H9 (cell line): ENCODE measurements around the gene ACAD8. TPM values are rescaled to one million over a fixed set of nuclear protein-coding genes. Genes with fewer than 3 reads are reported as not detected.
A peak's percentile ranks its signal among the peaks of the same experiment; 100 is the strongest.

Experiments
- DNase-seq: peaks from one replicate; pipeline ENCODE4 v3.0.0-alpha.2; 2017
- H2AFZ ChIP-seq: one replicate; pipeline ENCODE4 v1.6.1; 2013; ENCODE audit warnings: mild to moderate bottlenecking, low read length, control low read depth, moderate library complexity
- H2AK5ac ChIP-seq: 2 replicates; pipeline ENCODE4 v1.6.1; 2013; ENCODE audit warnings: low read length, control low read depth, mixed read lengths; ENCODE audit not compliant: insufficient read length
- H2BK120ac ChIP-seq: one replicate; pipeline ENCODE4 v1.6.1; 2013; ENCODE audit warnings: low read depth, mild to moderate bottlenecking, low read length, control low read depth, inconsistent platforms; ENCODE audit not compliant: poor library complexity, severe bottlenecking
- H2BK12ac ChIP-seq: 2 replicates; pipeline ENCODE4 v1.6.1; 2013; ENCODE audit warnings: low read length, control low read depth, mixed read lengths, low read depth; ENCODE audit not compliant: insufficient read length
- H2BK15ac ChIP-seq: 2 replicates; pipeline ENCODE4 v1.6.1; 2013; ENCODE audit warnings: low read depth, low read length, control low read depth
- H2BK20ac ChIP-seq: one replicate; pipeline ENCODE4 v1.6.1; 2013; ENCODE audit warnings: low read depth, mild to moderate bottlenecking, low read length, control low read depth, inconsistent platforms; ENCODE audit not compliant: poor library complexity, severe bottlenecking
- H2BK5ac ChIP-seq: 2 replicates; pipeline ENCODE4 v1.6.1; 2013; ENCODE audit warnings: low read length, control low read depth, mixed read lengths; ENCODE audit not compliant: insufficient read length
- H3K14ac ChIP-seq: 2 replicates; pipeline ENCODE4 v1.6.1; 2013; ENCODE audit warnings: low read length, control low read depth; ENCODE audit not compliant: insufficient read depth
- H3K18ac ChIP-seq: 2 replicates; pipeline ENCODE4 v1.6.1; 2013; ENCODE audit warnings: low read depth, mild to moderate bottlenecking, mixed read lengths, low read length, control low read depth; ENCODE audit not compliant: insufficient read length
- H3K23ac ChIP-seq: 2 replicates; pipeline ENCODE4 v1.6.1; 2013; ENCODE audit warnings: low read length, control low read depth, mixed read lengths, low read depth; ENCODE audit not compliant: insufficient read length
- H3K23me2 ChIP-seq: 2 replicates; pipeline ENCODE4 v1.6.1; 2013; ENCODE audit warnings: low read depth, mild to moderate bottlenecking, mixed read lengths, low read length, control low read depth; ENCODE audit not compliant: insufficient read length, poor library complexity, severe bottlenecking
- H3K27ac ChIP-seq: 2 replicates; pipeline ENCODE4 v1.5.1; 2013; ENCODE audit warnings: low read length, control low read depth, mixed read lengths, low read depth; ENCODE audit not compliant: insufficient read length
- H3K27me3 ChIP-seq: 2 replicates; pipeline ENCODE4 v1.6.1; 2013; ENCODE audit warnings: low read length, control low read depth, inconsistent platforms; ENCODE audit not compliant: insufficient read depth
- H3K4ac ChIP-seq: 2 replicates; pipeline ENCODE4 v1.6.1; 2013; ENCODE audit warnings: low read depth, mild to moderate bottlenecking, control low read depth, inconsistent platforms, low read length, moderate library complexity
- H3K4me1 ChIP-seq: 2 replicates; pipeline ENCODE4 v1.6.1; 2013; ENCODE audit warnings: low read length, control low read depth, inconsistent platforms; ENCODE audit not compliant: insufficient read depth
- H3K4me2 ChIP-seq: 2 replicates; pipeline ENCODE4 v1.6.1; 2013; ENCODE audit warnings: low read length, control low read depth, mixed read lengths; ENCODE audit not compliant: insufficient read length, insufficient read depth
- H3K56ac ChIP-seq: 2 replicates; pipeline ENCODE4 v1.6.1; 2013; ENCODE audit warnings: low read depth, mild to moderate bottlenecking, mixed read lengths, low read length, control low read depth; ENCODE audit not compliant: insufficient read length
- H3K79me1 ChIP-seq: 2 replicates; pipeline ENCODE4 v1.6.1; 2013; ENCODE audit warnings: low read depth, mild to moderate bottlenecking, moderate library complexity, low read length, control low read depth, inconsistent platforms; ENCODE audit not compliant: insufficient read depth, poor library complexity, severe bottlenecking
- H3K79me2 ChIP-seq: 2 replicates; pipeline ENCODE4 v1.6.1; 2013; ENCODE audit warnings: low read length, control low read depth, inconsistent platforms; ENCODE audit not compliant: insufficient read depth
- H3K9ac ChIP-seq: 2 replicates; pipeline ENCODE4 v1.6.1; 2013; ENCODE audit warnings: low read length, control low read depth, mixed read lengths; ENCODE audit not compliant: insufficient read length; ENCODE audit errors: extremely low read depth
- H3K9me3 ChIP-seq: one replicate; pipeline ENCODE4 v1.6.1; 2013; ENCODE audit warnings: low read depth, low read length, inconsistent platforms; ENCODE audit not compliant: control insufficient read depth
- H3T11ph ChIP-seq: one replicate; pipeline ENCODE4 v1.6.1; 2013; ENCODE audit warnings: mild to moderate bottlenecking, low read length, control low read depth, inconsistent platforms
- H4K20me1 ChIP-seq: one replicate; pipeline ENCODE4 v1.6.1; 2013; ENCODE audit not compliant: control insufficient read depth, insufficient read length, insufficient read depth
- H4K5ac ChIP-seq: 2 replicates; pipeline ENCODE4 v1.6.1; 2013; ENCODE audit warnings: low read depth, mild to moderate bottlenecking, mixed read lengths, low read length, control low read depth; ENCODE audit not compliant: insufficient read length
- H4K8ac ChIP-seq: replicated peaks from 2 replicates; pipeline ENCODE4 v1.6.1; 2013; ENCODE audit warnings: low read length, control low read depth, mixed read lengths, low read depth; ENCODE audit not compliant: insufficient read length
- H4K91ac ChIP-seq: 2 replicates; pipeline ENCODE4 v1.6.1; 2013; ENCODE audit warnings: low read depth, mild to moderate bottlenecking, moderate library complexity, mixed read lengths, low read length, control low read depth; ENCODE audit not compliant: insufficient read length
- H3K27ac Mint-ChIP-seq, 3 experiments: 2 replicates in 2 of 3; 3 replicates in 1 of 3; pipeline ENCODE4 v1.8.0; 2020 to 2021; ENCODE audit warnings: mixed read lengths in 3 of 3, mild to moderate bottlenecking in 1 of 3, moderate library complexity in 1 of 3
- H3K27me3 Mint-ChIP-seq: 2 replicates; pipeline ENCODE4 v1.8.0; 2021; ENCODE audit warnings: low read depth, mild to moderate bottlenecking, moderate library complexity, mixed read lengths
- H3K36me3 Mint-ChIP-seq, 3 experiments: 2 replicates in 2 of 3; 3 replicates in 1 of 3; pipeline ENCODE4 v1.8.0; 2020 to 2021; ENCODE audit warnings: low read depth in 3 of 3, mixed read lengths in 3 of 3; ENCODE audit not compliant: insufficient read depth in 1 of 3
- H3K4me1 Mint-ChIP-seq, 2 experiments: 2 replicates each; pipeline ENCODE4 v1.8.0; 2020; ENCODE audit warnings: mixed read lengths in 2 of 2
- H3K4me3 Mint-ChIP-seq, 2 experiments: 2 replicates in 1 of 2; 3 replicates in 1 of 2; pipeline ENCODE4 v1.8.0; 2020 to 2021; ENCODE audit warnings: mild to moderate bottlenecking in 2 of 2, mixed read lengths in 2 of 2, moderate library complexity in 1 of 2
- H3K9me3 Mint-ChIP-seq, 2 experiments: 2 replicates in 1 of 2; 3 replicates in 1 of 2; pipeline ENCODE4 v1.8.0; 2020; ENCODE audit warnings: mild to moderate bottlenecking in 2 of 2, mixed read lengths in 2 of 2, moderate library complexity in 1 of 2
- WGBS: extraction: QIAGEN DNeasy Blood & Tissue Kit; methylation state at CpG from one replicate; pipeline ENCODE4 v1.1.7; 2013; ENCODE audit warnings: missing lambda C conversion rate, low lambda C conversion rate, mixed read lengths; ENCODE audit not compliant: insufficient read length; ENCODE audit errors: extremely low coverage; 5-methylcytosine and 5-hydroxymethylcytosine counted together
- total RNA-seq: library from RNA; stranded (reverse); gene quantifications from 2 replicates; pipeline ENCODE4 v1.2.1, GENCODE V29; 2021
- TF ChIP-seq, protein P1 (sequence below): fragments of 200-600 bp; sonication (generic); conservative IDR thresholded peaks from 3 replicates; pipeline ENCODE4 v1.8.0; 2021; ENCODE audit warnings: antibody characterized with exemption, mild to moderate bottlenecking

ACAD8 gene
- total RNA-seq, 1 experiment from 2014 or later, result 46.8 TPM

DNA sequence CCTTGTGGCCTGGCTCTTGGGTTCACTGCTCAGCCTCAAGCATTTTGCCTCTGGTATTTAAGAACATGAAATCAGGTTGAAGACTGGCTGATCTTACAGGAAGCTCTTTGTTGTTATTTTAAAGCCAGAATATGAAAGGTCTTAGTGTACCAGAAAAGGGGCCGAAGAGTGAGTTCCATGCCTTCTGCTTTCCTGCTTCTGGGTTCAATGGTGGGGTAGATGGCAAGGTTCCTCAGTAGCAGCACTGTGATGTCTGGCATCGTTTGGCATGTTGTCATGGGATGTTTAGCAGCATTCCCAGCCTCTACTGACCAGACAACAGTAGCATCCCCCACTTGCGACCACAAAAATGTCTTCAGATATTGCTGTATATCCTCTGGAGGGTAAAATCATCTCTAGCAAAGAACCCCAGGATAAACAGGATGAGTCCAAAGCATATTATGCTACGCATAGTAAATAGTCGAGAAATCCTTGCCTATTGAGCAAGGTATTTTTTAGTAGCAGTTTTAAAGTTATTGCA, 26.5 kb upstream of the ACAD8 start:
- Histone ChIP-seq H2AK5ac (no peak overlapping the region), H3K56ac (no peak overlapping the region), H3K4me1 (no peaks in the 10 kb centered on the region), H3K79me1 (no peaks in the 10 kb centered on the region), H3T11ph (no peak overlapping the region), H2BK12ac (no peak overlapping the region), H4K91ac (no peak overlapping the region), H3K9me3 (no peaks in the 10 kb centered on the region), H2BK5ac (no peak overlapping the region), H3K4ac (no peak overlapping the region), H4K5ac (no peak overlapping the region), H3K14ac (no peak overlapping the region), H3K27me3 (no peaks in the 10 kb centered on the region), H3K79me2 (peaks cover 8% of the 10 kb centered on the region; the same call in 1 of the 2 replicates), H3K18ac (no peak overlapping the region), H4K8ac (no peak overlapping the region), H4K20me1 (no peaks in the 10 kb centered on the region), H3K4me2 (no peak overlapping the region), H2BK120ac (no peak overlapping the region), H2BK20ac (no peak overlapping the region), H3K27ac (no peak overlapping the region), H3K9ac (no peak overlapping the region), H3K23me2 (peaks cover 15% of the 10 kb centered on the region), H3K23ac (no peak overlapping the region), H2BK15ac (no peak overlapping the region), H2AFZ (no peak overlapping the region)
- Mint-ChIP-seq H3K27me3 (peaks cover 7% of the 10 kb centered on the region), H3K9me3 (no peaks in the 10 kb centered on the region), H3K4me1 (peaks cover 22 to 33% of the 10 kb centered on the region in 2 experiments), H3K4me3 (peak overlapping the region in 1 of 2 experiments; percentile 7; a peak in 1 of 5 replicates), H3K27ac (no peak overlapping the region), H3K36me3 (peaks cover 0 to 2% (median 0%) of the 10 kb centered on the region in 3 experiments; a peak in 2 of 7 replicates)
- no peak for DNase-seq
- WGBS, result no CpG with 5 or more reads among the region's 5 CpGs
- TF ChIP-seq, protein P1, sequence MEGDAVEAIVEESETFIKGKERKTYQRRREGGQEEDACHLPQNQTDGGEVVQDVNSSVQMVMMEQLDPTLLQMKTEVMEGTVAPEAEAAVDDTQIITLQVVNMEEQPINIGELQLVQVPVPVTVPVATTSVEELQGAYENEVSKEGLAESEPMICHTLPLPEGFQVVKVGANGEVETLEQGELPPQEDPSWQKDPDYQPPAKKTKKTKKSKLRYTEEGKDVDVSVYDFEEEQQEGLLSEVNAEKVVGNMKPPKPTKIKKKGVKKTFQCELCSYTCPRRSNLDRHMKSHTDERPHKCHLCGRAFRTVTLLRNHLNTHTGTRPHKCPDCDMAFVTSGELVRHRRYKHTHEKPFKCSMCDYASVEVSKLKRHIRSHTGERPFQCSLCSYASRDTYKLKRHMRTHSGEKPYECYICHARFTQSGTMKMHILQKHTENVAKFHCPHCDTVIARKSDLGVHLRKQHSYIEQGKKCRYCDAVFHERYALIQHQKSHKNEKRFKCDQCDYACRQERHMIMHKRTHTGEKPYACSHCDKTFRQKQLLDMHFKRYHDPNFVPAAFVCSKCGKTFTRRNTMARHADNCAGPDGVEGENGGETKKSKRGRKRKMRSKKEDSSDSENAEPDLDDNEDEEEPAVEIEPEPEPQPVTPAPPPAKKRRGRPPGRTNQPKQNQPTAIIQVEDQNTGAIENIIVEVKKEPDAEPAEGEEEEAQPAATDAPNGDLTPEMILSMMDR, result no peak
